Measurements from ENCODE around the gene FBXW5. TPM values are rescaled to one million over a fixed set of nuclear protein-coding genes. Genes with fewer than 3 reads are reported as not detected.

The FBXW5 gene
- total RNA-seq, 1 experiment from 2014 or later, result 205 TPM

- DNase-seq (ENCODE audit: low read depth), result no peak
Measured at GRCh38 chr9:136913701-136914438, 30.7 kb downstream of the FBXW5 start.

GRCh38 chr9:136910901-136911245 is 33.7 kb downstream of the FBXW5 start:
- no peak for DNase-seq (ENCODE audit: low read depth)

- DNase-seq (ENCODE audit: low read depth), result no peak
Measured at GRCh38 chr9:136910197-136910900, 34.2 kb downstream of the FBXW5 start.

GRCh38 chr9:136907011-136907914 is 37.3 kb downstream of the FBXW5 start:
- DNase-seq (ENCODE audit: low read depth), result no peak

- DNase-seq (ENCODE audit: low read depth), result no peak
Measured at GRCh38 chr9:136906266-136906665, 38.3 kb downstream of the FBXW5 start.

- DNase-seq (ENCODE audit: low read depth), result no peak
Measured at GRCh38 chr9:136903041-136903554, 41.4 kb downstream of the FBXW5 start.

- no peak for DNase-seq (ENCODE audit: low read depth)
Measured at GRCh38 chr9:136902259-136902821, 42.2 kb downstream of the FBXW5 start.

- peak; percentile 11 for DNase-seq (ENCODE audit: low read depth)
Measured at GRCh38 chr9:136901516-136902258, 42.9 kb downstream of the FBXW5 start.

GRCh38 chr9:136900988-136901515 is 43.5 kb downstream of the FBXW5 start:
- no peak for DNase-seq (ENCODE audit: low read depth)

- no peak for DNase-seq (ENCODE audit: low read depth)
Measured at GRCh38 chr9:136900556-136900955, 44.0 kb downstream of the FBXW5 start.

- DNase-seq (ENCODE audit: low read depth), result no peak
Measured at GRCh38 chr9:136899196-136899595, 45.3 kb downstream of the FBXW5 start.

- no peak for DNase-seq (ENCODE audit: low read depth)
Measured at GRCh38 chr9:136898483-136899100, 45.9 kb downstream of the FBXW5 start.

GRCh38 chr9:136896027-136896426 is 48.5 kb downstream of the FBXW5 start:
- no peak for DNase-seq (ENCODE audit: low read depth)

- DNase-seq (ENCODE audit: low read depth), result no peak
Measured at GRCh38 chr9:136890661-136891060, 53.9 kb downstream of the FBXW5 start.

Other genes starting within 250 kb of the FBXW5 start
- 0.77 TPM in 1 of 2 replicates, not detected in the other for gene DIPK1B, start 232.2 kb downstream of the FBXW5 start, total RNA-seq (2014; rRNA removed)
- gene LCN10, start 201.8 kb downstream of the FBXW5 start, total RNA-seq (2014; rRNA removed), result not detected in 2 replicates
- gene LCN6, start 196.2 kb downstream of the FBXW5 start, total RNA-seq (2014; rRNA removed), result not detected in 2 replicates
- gene LCN8, start 186.5 kb downstream of the FBXW5 start, total RNA-seq (2014; rRNA removed), result not detected in 2 replicates
- not detected in 2 replicates for gene LCN15, start 180.2 kb downstream of the FBXW5 start, total RNA-seq (2014; rRNA removed)
- 61.2 and 76.3 TPM in 2 replicates for gene TMEM141, start 153.4 kb downstream of the FBXW5 start, total RNA-seq (2014; rRNA removed)
- gene CCDC183, start 148.4 kb downstream of the FBXW5 start, total RNA-seq (2014; rRNA removed), result 1.4 TPM in 1 of 2 replicates, not detected in the other
- gene RABL6, start 136.8 kb downstream of the FBXW5 start, total RNA-seq (2014; rRNA removed), result 83.4 and 91.3 TPM in 2 replicates
- gene AJM1, start 102.3 kb downstream of the FBXW5 start, total RNA-seq (2014; rRNA removed), result 3.1 and 3.6 TPM in 2 replicates
- 109 and 122 TPM in 2 replicates for gene PHPT1, start 95.3 kb downstream of the FBXW5 start, total RNA-seq (2014; rRNA removed)
- 3.8 and 7.2 TPM in 2 replicates for gene MAMDC4, start 92.4 kb downstream of the FBXW5 start, total RNA-seq (2014; rRNA removed)
- 335 and 349 TPM in 2 replicates for gene EDF1, start 78.4 kb downstream of the FBXW5 start, total RNA-seq (2014; rRNA removed)
- 11.7 and 12.6 TPM in 2 replicates for gene TRAF2, start 58.2 kb downstream of the FBXW5 start, total RNA-seq (2014; rRNA removed)
- gene C8G, start 505 bp upstream of the FBXW5 start, total RNA-seq (2014; rRNA removed), result not detected in 2 replicates
- gene LCN12, start 7.5 kb upstream of the FBXW5 start, total RNA-seq (2014; rRNA removed), result not detected in 2 replicates
- 2.0 TPM in 1 of 2 replicates, not detected in the other for gene PTGDS, start 32.8 kb upstream of the FBXW5 start, total RNA-seq (2014; rRNA removed)
- gene LCNL1, start 38.3 kb upstream of the FBXW5 start, total RNA-seq (2014; rRNA removed), result 0.11 TPM in 1 of 2 replicates, not detected in the other
- gene PAXX, start 47.7 kb upstream of the FBXW5 start, total RNA-seq (2014; rRNA removed), result 53.2 and 67.3 TPM in 2 replicates
- gene CLIC3, start 51.8 kb upstream of the FBXW5 start, total RNA-seq (2014; rRNA removed), result 0.52 TPM in 1 of 2 replicates, not detected in the other
- 13.2 and 15.5 TPM in 2 replicates for gene ABCA2, start 83.5 kb upstream of the FBXW5 start, total RNA-seq (2014; rRNA removed)
- not detected in 2 replicates for gene FUT7, start 87.3 kb upstream of the FBXW5 start, total RNA-seq (2014; rRNA removed)
- 5.3 and 5.5 TPM in 2 replicates for gene NPDC1, start 101.4 kb upstream of the FBXW5 start, total RNA-seq (2014; rRNA removed)
- gene ENTPD2, start 109.3 kb upstream of the FBXW5 start, total RNA-seq (2014; rRNA removed), result not detected in 2 replicates
- gene SAPCD2, start 125.8 kb upstream of the FBXW5 start, total RNA-seq (2014; rRNA removed), result 16.1 and 17.7 TPM in 2 replicates
- gene UAP1L1, start 132.8 kb upstream of the FBXW5 start, total RNA-seq (2014; rRNA removed), result 13.6 and 17.6 TPM in 2 replicates
- gene MAN1B1, start 142.2 kb upstream of the FBXW5 start, total RNA-seq (2014; rRNA removed), result 78.4 and 92.8 TPM in 2 replicates
- gene DPP7, start 170.0 kb upstream of the FBXW5 start, total RNA-seq (2014; rRNA removed), result 81.8 and 91.5 TPM in 2 replicates
- gene GRIN1, start 194.4 kb upstream of the FBXW5 start, total RNA-seq (2014; rRNA removed), result 0.29 TPM in 1 of 2 replicates, not detected in the other
- gene LRRC26, start 225.3 kb upstream of the FBXW5 start, total RNA-seq (2014; rRNA removed), result not detected in 2 replicates
- 0.45 TPM in 1 of 2 replicates, not detected in the other for gene TMEM210, start 227.3 kb upstream of the FBXW5 start, total RNA-seq (2014; rRNA removed)
- 21.9 and 24.4 TPM in 2 replicates for gene ANAPC2, start 243.8 kb upstream of the FBXW5 start, total RNA-seq (2014; rRNA removed)
- gene SSNA1, start 243.9 kb upstream of the FBXW5 start, total RNA-seq (2014; rRNA removed), result 108 and 115 TPM in 2 replicates